Pancreas (tissue), 10 donors: ENCODE data around the gene IBA57. TPM values are rescaled to one million over a fixed set of nuclear protein-coding genes. Genes with fewer than 3 reads are reported as not detected.

Experiments
- ATAC-seq, 4 donors: fragments of 200-7000 bp; cut with Tn5 transposase; one replicate each; pipeline versions ENCODE4 v1.8.0 to v1.9.1; 2020; ENCODE audit warnings: mild to moderate bottlenecking in 4 of 4, moderate library complexity in 4 of 4
- DNase-seq, 6 donors: peaks; one replicate each; pipeline ENCODE4 v3.0.0-alpha.2; 2020
- FAIRE-seq: peaks from 2 replicates; lab custom pipeline; 2012; peaks lifted over from hg19 to GRCh38; lab: Jason Lieb, UNC
- H3K27ac ChIP-seq, 4 donors: fragments of 200-600 bp; sonication (generic); 1 replicate in 3 of 4; 2 replicates in 1 of 4; pipeline versions ENCODE4 v1.5.0 to v1.8.0; 2020
- H3K27me3 ChIP-seq, 4 donors: fragments of 200-600 bp; one replicate each; pipeline ENCODE4 v1.8.0; 2021
- H3K36me3 ChIP-seq, 3 donors: fragments of 200-600 bp; sonication (generic) in 1 of 3; one replicate each; pipeline versions ENCODE4 v1.5.0 to v1.8.0; 2020 to 2021
- H3K4me1 ChIP-seq, 3 donors: fragments of 200-600 bp; one replicate each; pipeline ENCODE4 v1.8.0; 2021
- H3K4me3 ChIP-seq, 4 donors: fragments of 200-600 bp; sonication (generic) in 2 of 4; one replicate each; pipeline versions ENCODE4 v1.5.0 to v1.8.0; 2020 to 2021
- H3K9me3 ChIP-seq, 4 donors: fragments of 200-600 bp; one replicate each; pipeline ENCODE4 v1.8.0; 2021
- CTCF ChIP-seq, 4 donors: fragments of 200-600 bp; sonication (generic) in 3 of 4; IDR thresholded peaks; one replicate each; pipeline versions ENCODE4 v1.5.0 to v1.8.0; 2021; ENCODE audit warnings: antibody characterized with exemption in 4 of 4
- WGBS, 2 donors: extraction: QIAGEN DNeasy Blood & Tissue Kit; methylation state at CpG; one replicate each; pipeline ENCODE4 v1.1.7; 2013; 5-methylcytosine and 5-hydroxymethylcytosine counted together
- intact Hi-C, 3 donors: fragments of 100-400 bp; cut with DNase I; formaldehyde crosslinking; loops; one replicate each; pipeline versions ENCODE4 v1.11.1 to v1.14.2; 2022
- polyA plus RNA-seq, 2 donors: library from polyadenylated mRNA; stranded (reverse); fragments of 200-250 nt; gene quantifications; one replicate each; pipeline ENCODE4 v1.2.3, GENCODE V29; 2013
- total RNA-seq, 6 donors: library from RNA; stranded (reverse); fragmentation: NEBNext Ultra II Directional in 4 of 6; extraction: Animal tissue kit (Norgen Biotek cat#: 25700) in 4 of 6; gene quantifications; one replicate each; pipeline versions ENCODE4 v1.2.1 to v1.2.4, GENCODE V29; 2021 to 2023
- donor health status: healthy with polysubstance abuse.
- donor health status: DM: no; HTN: no; CAD: no; lungs with moderate emphysema.
- donor health status: DM: no; HTN: no; CAD: no.
- donor health status: control.
- donor health status: control.
- donor health status: Bipolar disorder and iron deficiency.
- donor health status: DM: yes; HTN: yes; CAD: no.
- donor health status: DM: no; HTN: no; CAD: no.
- donor health status: DM: no; HTN: no; CAD: no.
- donor health status: DM: yes; HTN: yes; CAD: no.

IBA57 gene
- total and polyA plus RNA-seq, 8 donors: 2.4 to 14.4 (median 7.0) TPM

GRCh38 chr1:228151180-228151925, 14.3 kb upstream of the IBA57 start:
- Histone ChIP-seq H3K27me3 (no peaks in the 10 kb centered on the region), H3K36me3 (peaks cover 0 to 23% (median 0%) of the 10 kb centered on the region in 3 donors), H3K9me3 (no peaks in the 10 kb centered on the region), H3K4me1 (no peaks in the 10 kb centered on the region), H3K4me3 (no peak overlapping the region), H3K27ac (peak overlapping the region in 3 of 4 donors; percentile 31 to 57 (median 42))
- ATAC-seq: peak in 1 of 4 donors; percentile 2
- intact Hi-C loops: no loop called here
- 72 to 74% methylated on average over 12 of the region's 12 CpGs for WGBS, 2 donors
- no peak for TF ChIP-seq CTCF (IDR thresholded peaks at IDR 0.05)
- FAIRE-seq: no peak
- DNase-seq: peak in 3 of 6 donors; percentile 28 to 70 (median 47)

DNA sequence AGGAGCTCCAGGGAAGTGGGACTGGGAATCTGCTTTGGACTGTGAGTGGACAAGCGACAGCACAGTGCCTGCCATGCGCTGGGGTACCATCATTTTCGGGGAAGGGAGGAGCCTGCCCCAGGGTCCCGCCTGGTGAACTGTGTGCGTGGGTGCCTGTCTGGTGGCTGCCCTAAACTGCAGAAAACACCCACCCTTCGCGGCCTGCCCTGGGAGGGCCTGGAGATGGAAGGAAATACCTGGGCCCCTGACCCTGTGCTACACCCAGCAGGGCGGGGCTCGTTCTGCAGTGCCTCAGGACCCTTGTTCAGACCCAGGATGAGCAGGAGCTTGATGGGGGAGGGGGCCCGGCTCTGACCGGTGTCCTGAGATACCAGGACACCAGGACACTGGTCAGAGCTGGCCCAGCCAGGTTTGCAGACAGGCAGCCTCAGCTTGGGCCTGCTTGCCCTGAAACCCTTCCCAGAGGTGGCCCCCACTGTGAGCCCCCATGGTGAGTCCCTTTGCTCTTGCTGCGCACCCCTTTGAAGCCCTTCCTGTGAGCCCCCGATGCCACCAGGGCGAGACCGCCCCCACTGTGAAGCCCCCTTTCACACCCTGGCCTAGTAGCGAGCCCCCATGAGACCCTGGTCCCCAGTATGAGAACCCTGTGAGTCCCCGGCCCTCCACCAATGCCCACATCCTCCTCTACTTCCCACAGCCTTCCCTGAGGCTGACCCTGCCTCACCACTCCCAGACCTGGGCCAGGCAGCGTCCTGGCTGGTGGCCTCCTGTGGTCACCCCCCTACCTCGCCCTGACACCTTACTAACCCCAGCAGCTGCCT, 13.3 kb upstream of the IBA57 start:
- TF ChIP-seq CTCF (IDR thresholded peaks at IDR 0.05): no peak
- H3K36me3 ChIP-seq: peaks cover 0 to 20% (median 0%) of the 10 kb centered on the region in 3 donors
- no peak for FAIRE-seq
- 86 to 88% methylated on average over 19 of the region's 19 CpGs for WGBS, 2 donors
- H3K4me3 ChIP-seq: no peak overlapping the region
- H3K27ac ChIP-seq: no peak overlapping the region
- no peaks in the 10 kb centered on the region for H3K4me1 ChIP-seq
- H3K9me3 ChIP-seq: no peaks in the 10 kb centered on the region
- ATAC-seq: no peak
- DNase-seq: peak in 3 of 6 donors; percentile 26 to 62 (median 30)
- H3K27me3 ChIP-seq: no peaks in the 10 kb centered on the region
- intact Hi-C loops: no loop called here

DNA sequence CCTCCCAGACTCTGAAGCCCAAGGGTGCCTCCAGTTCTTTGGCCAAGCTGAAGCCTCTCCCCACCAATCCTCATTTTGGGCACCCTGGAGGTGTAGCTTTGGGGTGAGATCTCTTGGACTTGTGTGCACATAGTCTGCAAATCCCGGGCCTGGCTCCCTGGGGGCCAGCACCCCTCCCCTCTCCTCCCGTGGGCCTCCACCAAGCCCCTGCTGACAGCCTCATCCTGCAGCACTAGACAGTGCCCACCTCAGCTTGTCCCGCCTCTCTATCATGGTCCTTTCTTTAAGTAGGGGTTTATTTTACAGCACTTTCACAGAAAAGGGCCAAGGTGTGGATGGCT, 12.7 kb upstream of the IBA57 start:
- DNase-seq (peak in 2 of 6 donors; percentile 26 to 35), ATAC-seq (no peak), FAIRE-seq (no peak)
- intact Hi-C loops: no loop called here
- H3K36me3 ChIP-seq: peaks cover 0 to 14% (median 0%) of the 10 kb centered on the region in 3 donors
- 73 to 88% methylated on average over 3 of the region's 3 CpGs for WGBS, 2 donors
- no peaks in the 10 kb centered on the region for H3K27me3 ChIP-seq
- no peak overlapping the region for H3K4me3 ChIP-seq
- H3K9me3 ChIP-seq: no peaks in the 10 kb centered on the region
- H3K27ac ChIP-seq: no peak overlapping the region
- no peak for TF ChIP-seq CTCF (IDR thresholded peaks at IDR 0.05)
- no peaks in the 10 kb centered on the region for H3K4me1 ChIP-seq

DNA sequence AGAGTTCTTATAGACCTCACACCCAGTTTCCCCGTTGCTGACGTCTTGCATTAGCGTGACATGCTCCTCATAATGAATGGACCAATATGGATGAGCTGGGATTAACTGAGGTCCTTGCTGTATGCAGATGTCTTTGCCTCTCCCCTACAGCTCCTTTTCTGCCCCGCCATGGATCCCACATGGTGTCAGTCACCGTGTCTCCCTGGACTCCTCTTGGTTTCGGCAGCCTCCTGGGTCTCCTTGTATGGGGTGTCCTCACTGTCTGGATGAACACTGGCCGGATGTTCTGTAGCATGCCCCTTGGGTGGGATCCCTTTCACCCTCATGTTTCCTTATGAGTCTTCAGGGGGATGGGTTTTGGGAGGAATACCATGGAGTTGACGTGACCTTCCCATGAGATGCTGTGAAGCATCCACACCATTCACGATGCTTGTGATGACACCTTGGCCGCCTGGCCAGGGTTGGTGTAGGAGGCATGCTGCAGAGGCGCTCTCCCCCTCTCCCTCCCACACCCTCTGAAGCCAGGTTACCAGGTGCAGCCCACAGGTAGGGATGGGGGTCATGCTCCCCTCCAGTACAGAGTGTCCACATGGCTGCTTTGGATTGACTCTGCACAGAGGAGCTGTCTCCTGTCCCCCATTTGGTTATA, 11.5 kb upstream of the IBA57 start:
- H3K27ac ChIP-seq: no peak overlapping the region
- H3K27me3 ChIP-seq: no peaks in the 10 kb centered on the region
- TF ChIP-seq CTCF (IDR thresholded peaks at IDR 0.05): no peak
- H3K4me3 ChIP-seq: no peak overlapping the region
- H3K4me1 ChIP-seq: no peaks in the 10 kb centered on the region
- DNase-seq (peak in 2 of 6 donors; percentile 34 to 42), ATAC-seq (no peak), FAIRE-seq (no peak)
- WGBS, 2 donors: 82 to 84% methylated on average over 11 of the region's 11 CpGs
- intact Hi-C loops: no loop called here
- H3K9me3 ChIP-seq: no peaks in the 10 kb centered on the region
- H3K36me3 ChIP-seq: peaks cover 0 to 1% (median 0%) of the 10 kb centered on the region in 3 donors
